ENCODE results near the gene FGF18.
"Not testable (repeated sequence)": the region's sequence is repeated elsewhere in the genome, so short reads cannot be mapped to it uniquely, and the experiment has no call there.

Gene FGF18

DNA sequence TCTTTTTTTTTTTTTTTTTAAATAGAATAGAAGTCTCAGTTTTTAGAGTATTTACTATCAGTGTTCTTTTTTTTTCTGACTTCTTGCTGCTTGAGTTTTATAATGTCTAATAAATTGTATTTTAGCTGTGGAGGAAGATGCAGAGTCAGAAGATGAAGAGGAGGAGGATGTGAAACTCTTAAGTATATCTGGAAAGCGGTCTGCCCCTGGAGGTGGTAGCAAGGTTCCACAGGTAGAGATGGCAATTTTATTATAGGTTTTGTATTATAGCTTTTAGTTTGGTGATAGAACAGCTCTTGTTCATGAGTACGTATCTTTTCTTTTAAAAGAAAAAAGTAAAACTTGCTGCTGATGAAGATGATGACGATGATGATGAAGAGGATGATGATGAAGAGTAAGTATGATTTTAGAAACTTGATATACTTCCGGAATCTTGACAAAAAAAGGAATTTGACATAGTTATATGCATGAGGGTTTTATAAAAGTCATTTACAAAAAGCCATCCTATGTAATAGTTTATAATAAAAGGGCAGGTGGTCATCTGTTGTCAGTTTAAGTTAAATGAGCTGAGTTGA is 26.8 kb upstream of the FGF18 start:
- H3K27ac ChIP-seq: no peak overlapping the region
- TF ChIP-seq, protein P1, sequence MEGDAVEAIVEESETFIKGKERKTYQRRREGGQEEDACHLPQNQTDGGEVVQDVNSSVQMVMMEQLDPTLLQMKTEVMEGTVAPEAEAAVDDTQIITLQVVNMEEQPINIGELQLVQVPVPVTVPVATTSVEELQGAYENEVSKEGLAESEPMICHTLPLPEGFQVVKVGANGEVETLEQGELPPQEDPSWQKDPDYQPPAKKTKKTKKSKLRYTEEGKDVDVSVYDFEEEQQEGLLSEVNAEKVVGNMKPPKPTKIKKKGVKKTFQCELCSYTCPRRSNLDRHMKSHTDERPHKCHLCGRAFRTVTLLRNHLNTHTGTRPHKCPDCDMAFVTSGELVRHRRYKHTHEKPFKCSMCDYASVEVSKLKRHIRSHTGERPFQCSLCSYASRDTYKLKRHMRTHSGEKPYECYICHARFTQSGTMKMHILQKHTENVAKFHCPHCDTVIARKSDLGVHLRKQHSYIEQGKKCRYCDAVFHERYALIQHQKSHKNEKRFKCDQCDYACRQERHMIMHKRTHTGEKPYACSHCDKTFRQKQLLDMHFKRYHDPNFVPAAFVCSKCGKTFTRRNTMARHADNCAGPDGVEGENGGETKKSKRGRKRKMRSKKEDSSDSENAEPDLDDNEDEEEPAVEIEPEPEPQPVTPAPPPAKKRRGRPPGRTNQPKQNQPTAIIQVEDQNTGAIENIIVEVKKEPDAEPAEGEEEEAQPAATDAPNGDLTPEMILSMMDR (conservative IDR thresholded peaks at IDR 0.05): no peak

DNA sequence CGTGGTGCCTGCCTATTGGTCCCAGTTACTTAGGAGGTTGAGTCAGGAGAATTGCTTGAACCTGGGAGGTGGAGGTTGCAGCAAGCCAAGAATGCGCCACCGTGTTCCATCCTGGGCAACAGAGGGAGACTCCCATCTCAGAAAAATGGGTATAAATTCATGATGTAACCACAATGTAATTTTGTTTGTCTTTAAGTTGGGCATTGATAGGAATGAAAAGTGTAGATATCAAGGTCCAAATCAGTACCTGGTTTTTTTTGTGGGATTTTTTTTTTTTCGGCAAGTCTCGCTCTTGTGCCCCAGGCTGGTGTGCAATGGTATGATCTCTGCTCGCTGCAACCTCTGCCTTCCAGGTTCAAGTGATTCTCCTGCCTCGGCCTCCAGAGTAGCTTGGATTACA is 24.4 kb upstream of the FGF18 start:
- TF ChIP-seq, protein P1 (conservative IDR thresholded peaks at IDR 0.05): no peak

DNA sequence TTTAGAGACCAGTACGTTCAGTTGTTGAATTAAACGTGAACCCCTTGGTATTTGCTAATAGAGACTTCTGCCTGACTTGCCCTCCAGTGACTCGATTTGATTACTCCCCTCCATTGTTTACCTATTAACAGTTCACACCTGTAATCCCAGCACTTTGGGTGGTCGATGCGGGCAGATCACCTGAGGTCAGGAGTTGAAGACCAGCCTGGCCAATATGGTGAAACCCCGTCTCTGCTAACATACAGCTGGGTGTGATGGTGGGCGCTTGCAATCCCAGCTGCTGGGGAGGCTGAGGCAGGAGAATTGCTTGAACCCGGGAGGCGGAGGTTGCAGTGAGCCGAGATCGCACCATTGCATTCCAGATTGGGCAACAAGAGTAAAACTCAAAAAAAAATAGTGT is 22.9 kb upstream of the FGF18 start:
- H3K27ac ChIP-seq: not testable (repeated sequence)

More for the DNA sequence above, 24.4 kb upstream of the FGF18 start:
- H3K27ac ChIP-seq: no peak overlapping the region

DNA sequence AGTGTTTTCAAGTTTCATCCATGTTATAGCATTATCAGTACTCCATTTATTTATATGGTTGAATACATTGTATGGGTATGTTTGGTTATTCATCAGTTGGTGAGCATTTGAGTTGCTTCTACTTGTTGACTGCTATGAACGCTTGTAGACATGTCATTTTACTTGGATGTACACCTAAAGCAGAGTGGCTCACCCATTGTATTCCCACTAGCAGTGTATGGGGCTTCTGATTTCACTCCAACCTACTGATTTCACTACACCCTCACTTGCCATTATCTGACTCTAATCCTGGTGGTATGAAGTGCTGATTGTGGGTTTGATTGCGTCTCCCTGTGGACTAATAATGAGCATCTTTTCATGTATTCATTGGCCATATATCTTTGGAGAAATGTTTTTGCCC is 22.3 kb upstream of the FGF18 start:
- TF ChIP-seq, protein P1 (conservative IDR thresholded peaks at IDR 0.05): no peak
- no peak overlapping the region for H3K27ac ChIP-seq

DNA sequence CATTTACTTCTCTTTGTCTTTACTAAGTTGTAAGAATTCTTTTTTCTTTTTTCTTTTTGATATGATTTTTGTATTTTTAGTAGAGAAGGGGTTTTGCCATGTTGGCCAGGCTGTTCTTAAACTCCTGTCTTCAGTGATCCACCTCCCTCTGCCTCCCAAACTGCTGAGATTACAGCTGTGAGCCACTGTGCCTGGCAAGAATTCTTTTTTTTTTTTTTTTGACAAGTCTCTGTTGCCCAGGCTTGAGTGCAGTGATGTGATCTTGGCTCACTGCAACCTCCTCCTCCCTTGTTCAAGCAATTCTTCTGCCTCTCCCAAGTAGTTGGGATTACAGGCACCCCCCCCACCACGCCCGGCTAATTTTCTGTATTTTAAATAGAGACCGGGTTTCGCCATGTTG is 21.8 kb upstream of the FGF18 start:
- H3K27ac ChIP-seq: no peak overlapping the region
- TF ChIP-seq, protein P1 (conservative IDR thresholded peaks at IDR 0.05): no peak

DNA sequence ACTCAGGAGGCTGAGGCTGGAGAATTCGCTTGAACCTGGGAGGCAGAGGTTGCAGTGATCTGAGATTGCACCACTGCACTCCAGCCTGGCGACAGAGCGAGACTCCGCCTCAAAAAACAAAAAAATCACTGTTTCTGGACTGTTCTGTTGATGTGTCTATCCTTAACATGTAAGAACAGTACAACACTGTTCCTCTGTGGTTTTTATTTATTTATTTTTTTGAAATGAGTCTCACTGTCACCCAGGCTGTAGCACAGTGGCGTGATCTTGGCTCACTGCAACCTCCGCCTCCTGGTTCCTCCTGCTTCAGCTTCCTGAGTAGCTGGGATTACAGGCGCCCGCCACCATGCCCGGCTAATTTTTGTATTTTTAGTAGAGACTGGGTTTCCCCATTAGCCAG is 20.8 kb upstream of the FGF18 start:
- not testable (repeated sequence) for H3K27ac ChIP-seq

DNA sequence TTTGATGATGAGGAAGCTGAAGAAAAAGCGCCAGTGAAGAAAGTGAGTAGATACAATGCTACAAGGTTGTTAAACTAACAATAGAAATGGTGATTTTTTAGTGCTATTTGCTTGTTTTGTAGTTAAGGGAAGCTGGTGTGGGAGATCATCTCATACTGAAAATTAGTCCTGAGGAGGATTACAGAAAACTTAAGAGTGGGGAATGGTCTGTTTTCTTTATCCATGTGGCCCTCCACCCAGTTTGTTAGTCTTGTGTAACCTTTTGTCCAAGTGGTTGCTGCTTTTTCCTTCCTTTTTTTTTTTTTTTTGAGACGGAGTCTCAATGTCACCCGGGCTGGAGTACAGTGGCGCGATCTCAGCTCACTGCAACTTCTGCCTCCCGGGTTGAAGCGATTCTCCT is 19.3 kb upstream of the FGF18 start:
- TF ChIP-seq, protein P1 (conservative IDR thresholded peaks at IDR 0.05): no peak
- no peak overlapping the region for H3K27ac ChIP-seq

DNA sequence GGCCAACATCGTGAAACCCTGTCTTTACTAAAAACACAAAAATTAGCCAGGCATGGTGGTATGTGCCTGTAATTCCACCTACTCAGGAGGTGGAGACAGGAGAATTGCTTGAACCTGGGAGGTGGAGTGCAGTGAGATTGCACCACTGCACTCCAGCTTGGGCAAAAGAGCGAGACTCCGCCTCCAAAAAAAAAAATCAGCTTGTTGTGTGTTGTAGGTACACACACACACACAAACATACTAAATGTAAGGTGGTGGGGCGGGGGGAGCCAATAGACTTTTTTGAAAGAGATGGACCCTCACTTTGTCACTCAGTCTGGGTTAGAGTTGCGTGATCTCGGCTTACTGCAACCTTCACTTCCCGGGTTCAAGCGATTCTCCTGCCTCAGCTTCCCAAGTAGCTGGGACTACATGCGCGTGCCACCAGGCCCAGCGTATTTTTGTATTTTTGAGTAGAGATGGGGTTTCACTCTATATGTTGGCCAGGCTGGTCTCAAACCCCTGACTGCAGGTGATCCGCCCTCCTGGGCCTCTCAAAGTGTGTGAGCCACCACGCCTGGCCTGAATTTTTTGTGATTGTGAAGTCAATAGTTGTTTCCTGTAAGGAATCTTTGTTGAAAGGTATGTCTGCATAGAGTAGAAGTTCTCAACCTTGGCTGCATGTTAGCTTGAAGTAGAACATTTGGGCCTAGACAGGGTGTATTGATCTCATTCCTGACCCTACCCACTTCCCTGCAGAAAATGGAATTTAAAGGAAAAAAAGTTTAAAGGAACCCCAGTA is 18.1 kb upstream of the FGF18 start:
- TF ChIP-seq, protein P1 (conservative IDR thresholded peaks at IDR 0.05): no peak
- H3K27ac ChIP-seq: no peak overlapping the region

DNA sequence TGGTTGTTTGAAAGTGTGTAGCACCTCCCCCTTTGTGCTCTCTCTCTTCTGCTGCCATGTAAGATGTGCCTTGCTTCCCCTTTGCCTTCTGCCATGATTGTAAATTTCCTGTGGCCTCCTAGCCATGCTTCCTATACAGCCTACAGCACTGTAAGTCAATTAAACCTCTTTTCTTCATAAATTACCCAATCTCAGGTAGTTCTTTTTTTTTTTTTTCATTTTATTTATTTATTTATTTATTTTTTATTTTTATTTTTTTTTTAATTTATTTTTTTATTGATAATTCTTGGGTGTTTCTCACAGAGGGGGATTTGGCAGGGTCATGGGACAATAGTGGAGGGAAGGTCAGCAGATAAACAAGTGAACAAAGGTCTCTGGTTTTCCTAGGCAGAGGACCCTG is 16.7 kb upstream of the FGF18 start:
- H3K27ac ChIP-seq: not testable (repeated sequence)

Measured in VCaP (cell line).